ENCODE measurements around the gene HAPSTR1. TPM values are rescaled to one million over a fixed set of nuclear protein-coding genes. Genes with fewer than 3 reads are reported as not detected.

HAPSTR1 gene
- total and polyA plus RNA-seq, 2 of the 8 experiments (the other 6 are each of a cell fraction or from before 2014, with no cell fraction given) = 11.9 to 66.1 TPM

GRCh38 chr16:9092978-9093344, 1.5 kb downstream of the HAPSTR1 start:
- Histone ChIP-seq H2BK5ac (ENCODE audit: low read depth, low read length) (no peak overlapping the region; the same call in 1 of the 2 replicates), H3K4ac (replicated peaks; ENCODE audit: insufficient read length, low read depth, low read length) (no peak overlapping the region), H3K23me2 (ENCODE audit: low read depth, low read length) (peaks cover 13% of the 10 kb centered on the region), H3K4me1 (replicated peaks in 1 of 4; ENCODE audit: control insufficient read depth in 3 of 4, insufficient read depth in 4 of 4, low read length in 3 of 4) (peaks cover 0 to 11% (median 6%) of the 10 kb centered on the region in 4 experiments; a peak in 5 of 7 replicates), H3K23ac (ENCODE audit: insufficient read length) (no peak overlapping the region), H3K27ac (ENCODE audit: low read depth, low read length) (peak overlapping the region; percentile 91), H2BK120ac (replicated peaks; ENCODE audit: low read depth, low read length) (no peak overlapping the region), H2BK20ac (ENCODE audit: low read length) (no peak overlapping the region), H2BK15ac (ENCODE audit: low read length) (no peak overlapping the region), H4K91ac (replicated peaks; ENCODE audit: insufficient read length, low read length) (no peak overlapping the region), H3K56ac (replicated peaks; ENCODE audit: insufficient read length, low read depth, low read length) (no peak overlapping the region), H4K8ac (ENCODE audit: extremely low read depth, insufficient read depth, low read length) (no peak overlapping the region), H3K36me3 (ENCODE audit: control insufficient read depth in 2 of 4, insufficient read depth in 4 of 4, low read length in 3 of 4) (peaks cover 3 to 35% (median 5%) of the 10 kb centered on the region in 4 experiments; a peak in 4 of 8 replicates), H3K79me2 (ENCODE audit: control insufficient read depth in 1 of 2, insufficient read depth in 2 of 2, low read length in 2 of 2) (peaks cover 44 to 61% of the 10 kb centered on the region in 2 experiments), H4K5ac (ENCODE audit: insufficient read length, low read depth, low read length) (no peak overlapping the region), H2BK12ac (ENCODE audit: low read depth, low read length) (no peak overlapping the region), H3K27me3 (replicated peaks in 1 of 4; ENCODE audit: control insufficient read depth in 3 of 4, extremely low read depth in 1 of 4, insufficient read depth in 3 of 4, low read length in 3 of 4) (no peaks in the 10 kb centered on the region), H2AK5ac (ENCODE audit: low read depth, low read length) (no peak overlapping the region), H3K4me2 (ENCODE audit: insufficient read depth in 1 of 2, low read depth in 2 of 2, low read length in 2 of 2) (peak overlapping the region; percentile 94 to 95), H3K9me3 (ENCODE audit: insufficient read depth in 2 of 2, low read depth in 1 of 2, low read length in 1 of 2) (no peaks in the 10 kb centered on the region), H3K18ac (ENCODE audit: extremely low read depth, low read length) (peak overlapping the region; percentile 65; the same call in 1 of the 2 replicates), H3K79me1 (ENCODE audit: low read depth, low read length) (no peaks in the 10 kb centered on the region; the same call in 1 of the 2 replicates), H2AFZ (ENCODE audit: low read length) (no peak overlapping the region), H4K20me1 (replicated peaks in 1 of 2; ENCODE audit: control insufficient read depth in 1 of 2, insufficient read depth in 2 of 2, low read length in 2 of 2) (peaks cover 20 to 23% of the 10 kb centered on the region in 2 experiments), H3K9ac (replicated peaks in 1 of 4; ENCODE audit: extremely low read depth in 1 of 4, low read depth in 3 of 4, low read length in 3 of 4) (peak overlapping the region; percentile 93 to 99 (median 96)), H3K14ac (ENCODE audit: insufficient read length) (no peak overlapping the region), H3K4me3 (ENCODE audit: extremely low read depth in 1 of 4, insufficient read depth in 2 of 4, low read depth in 3 of 4, low read length in 4 of 4) (peak overlapping the region; percentile 85 to 97 (median 95))
- 7% methylated on average over 18 of the region's 18 CpGs; no CpG with 5 or more reads in 1 of the 2 experiments for WGBS, 2 experiments (ENCODE audit: extremely low coverage in 1 of 2, insufficient coverage in 1 of 2, insufficient read length in 1 of 2, insufficient replicate concordance in 2 of 2, low coverage in 1 of 2, low lambda C conversion rate in 2 of 2, missing lambda C conversion rate in 1 of 2)
- POLR2A ChIA-PET (ENCODE audit: partially characterized antibody) = interaction anchor here (0.6 to 5.6 kb wide), 14 partner anchors 9 to 225 kb away, joined by 3 to 72 read pairs (median 12); partner anchors contain the start of gene CARHSP1
- no peak for TF ChIP-seq SUZ12 (IDR thresholded peaks at IDR 0.05; ENCODE audit: low read length)
- TF ChIP-seq POLR2A (IDR thresholded peaks at IDR 0.05; ENCODE audit: control extremely low read depth in 1 of 2, low read depth in 2 of 2, low read length in 2 of 2) = peak; percentile 23 to 61; a peak in 1 of 3 replicates
- TF ChIP-seq EZH2 (IDR thresholded peaks at IDR 0.05; ENCODE audit: low read depth, low read length, severe bottlenecking) = no peak
- no peak for TF ChIP-seq KDM5A (IDR thresholded peaks at IDR 0.05; ENCODE audit: low read length)
- no peak for TF ChIP-seq SP4 (IDR thresholded peaks at IDR 0.05; ENCODE audit: low read length)
- TF ChIP-seq EP300 (IDR thresholded peaks at IDR 0.05; ENCODE audit: borderline replicate concordance in 1 of 2, low read depth in 2 of 2, low read length in 2 of 2) = no peak
- TF ChIP-seq POLR2AphosphoS5 (IDR thresholded peaks at IDR 0.05; ENCODE audit: low read depth, low read length) = peak; percentile 53; the same call in 1 of the 2 replicates
- TF ChIP-seq GABPA (IDR thresholded peaks at IDR 0.05; ENCODE audit: borderline replicate concordance, insufficient read depth, low read length) = no peak
- no peak for TF ChIP-seq SIX5 (IDR thresholded peaks at IDR 0.05; ENCODE audit: low read depth, low read length)
- no peak for TF ChIP-seq TAF1 (IDR thresholded peaks at IDR 0.05; ENCODE audit: low read depth, low read length)
- TF ChIP-seq ZNF274 (IDR thresholded peaks at IDR 0.05; ENCODE audit: borderline replicate concordance, extremely low read depth, low read length) = no peak
- FAIRE-seq (no peak), DNase-seq (ENCODE audit: low read depth in 1 of 2, low spot score in 2 of 2) (peak in 1 of 2 experiments; percentile 51)
- CTCF ChIA-PET (ENCODE audit: partially characterized antibody) = interaction anchor here (0.6 to 1.4 kb wide), 2 partner anchors 24 to 36 kb away, joined by 3 read pairs; no protein-coding TSS in a partner anchor

Data from H1 (cell line).